ENCODE measurements around the gene TIMM17A.
A peak's percentile ranks its signal among the peaks of the same experiment; 100 is the strongest.
"Not testable (repeated sequence)": the region's sequence is repeated elsewhere in the genome, so short reads cannot be mapped to it uniquely, and the experiment has no call there.

Gene TIMM17A

GRCh38 chr1:202016811-202017748 lies 61.8 kb downstream of the TIMM17A start:
- DNase-seq, result no peak

GRCh38 chr1:202017749-202018467 lies 62.6 kb downstream of the TIMM17A start:
- no peak for DNase-seq

- DNase-seq, result peak; percentile 50
Measured at GRCh38 chr1:202018468-202019234, 63.3 kb downstream of the TIMM17A start.

- DNase-seq, result not testable (repeated sequence)
Measured at GRCh38 chr1:202019235-202019558, 63.9 kb downstream of the TIMM17A start.
